ENCODE data around the gene RPRD1A. TPM values are rescaled to one million over a fixed set of nuclear protein-coding genes. Genes with fewer than 3 reads are reported as not detected.

Gene RPRD1A
- total and polyA plus RNA-seq, 9 of the 15 experiments (the other 6 are each of a cell fraction or from before 2014, with no cell fraction given) = 30.2 to 142 (median 66.0) TPM

- TF ChIP-seq CBFB (CRISPR knock-in tag; IDR thresholded peaks at IDR 0.05) (no peak), DPF2 (IDR thresholded peaks at IDR 0.05) (no peak), ZNF449 (CRISPR knock-in tag; IDR thresholded peaks at IDR 0.05) (no peak), ZNF584 (CRISPR knock-in tag; IDR thresholded peaks at IDR 0.05; ENCODE audit: low read depth) (no peak), ZNF696 (CRISPR knock-in tag; conservative IDR thresholded peaks at IDR 0.05) (no peak), MAZ (CRISPR knock-in tag; conservative IDR thresholded peaks at IDR 0.05 in 1 of 2, IDR thresholded peaks at IDR 0.05 in 1 of 2) (peak; percentile 80 to 87), ZNF707 (CRISPR knock-in tag; conservative IDR thresholded peaks at IDR 0.05) (no peak), ATF3 (IDR thresholded peaks at IDR 0.05) (no peak), ATF3 (CRISPR knock-in tag; conservative IDR thresholded peaks at IDR 0.05) (no peak), SMARCE1 (IDR thresholded peaks at IDR 0.05) (peak; percentile 31; the same call in 1 of the 2 replicates), MAFK (IDR thresholded peaks at IDR 0.05; ENCODE audit: low read length) (0 out of 2 replicates have a peak, but pooled peaks have one; percentile 1), SETDB1 (IDR thresholded peaks at IDR 0.05; ENCODE audit: low read length) (no peak), KLF13 (tag; IDR thresholded peaks at IDR 0.05; ENCODE audit: borderline replicate concordance, low read depth) (no peak), ARHGAP35 (IDR thresholded peaks at IDR 0.05; ENCODE audit: partially characterized antibody) (no peak), MEF2A (IDR thresholded peaks at IDR 0.05; ENCODE audit: control insufficient read depth, low read depth, low read length) (no peak), SNRNP70 (optimal IDR thresholded peaks at IDR 0.05; ENCODE audit: low read depth, low read length) (no peak), ZNF41 (CRISPR knock-in tag; conservative IDR thresholded peaks at IDR 0.05) (no peak), COPS2 (conservative IDR thresholded peaks at IDR 0.05) (no peak), HNRNPUL1 (IDR thresholded peaks at IDR 0.05; ENCODE audit: low read length) (no peak), MYBL2 (IDR thresholded peaks at IDR 0.05; ENCODE audit: low read depth) (no peak), MYBL2 (CRISPR knock-in tag; IDR thresholded peaks at IDR 0.05; ENCODE audit: borderline replicate concordance) (no peak), ARID4B (CRISPR knock-in tag; IDR thresholded peaks at IDR 0.05) (no peak), SAFB (IDR thresholded peaks at IDR 0.05; ENCODE audit: borderline replicate concordance, low read depth, low read length) (no peak)
Observed at GRCh38 chr18:35972197-35973000, 95.0 kb downstream of the RPRD1A start, which contains the start of gene RMP24 (continued).
